Prostate gland (tissue), 2 donors: Measurements from ENCODE around the gene EIPR1. TPM values are rescaled to one million over a fixed set of nuclear protein-coding genes. Genes with fewer than 3 reads are reported as not detected.

ENCODE experiments used
- DNase-seq: peaks from one replicate; pipeline ENCODE4 v3.0.0-alpha.2; 2019; ENCODE audit warnings: low spot score
- H3K27ac ChIP-seq, 2 donors: fragments of 200-600 bp; sonication (generic); 2 replicates each; pipeline ENCODE4 v1.5.1; 2017 to 2019
- H3K27me3 ChIP-seq: fragments of 200-600 bp; sonication (generic); replicated peaks from 2 replicates; pipeline ENCODE4 v1.5.1; 2019; ENCODE audit not compliant: insufficient read depth
- H3K36me3 ChIP-seq, 2 donors: fragments of 200-600 bp; sonication (generic); 1 replicate in 1 of 2; 2 replicates in 1 of 2; pipeline versions ENCODE4 v1.5.1 to v1.8.1; 2017 to 2019
- H3K4me1 ChIP-seq: fragments of 200-600 bp; sonication (generic); replicated peaks from 2 replicates; pipeline ENCODE4 v1.5.1; 2019
- H3K4me3 ChIP-seq, 2 donors: fragments of 200-600 bp; sonication (generic); 2 replicates each; pipeline ENCODE4 v1.5.1; 2017 to 2019
- H3K9me3 ChIP-seq: fragments of 200-600 bp; sonication (generic); 2 replicates; pipeline ENCODE4 v1.5.1; 2017
- POLR2A ChIP-seq: fragments of 450-650 bp; IDR thresholded peaks from one replicate; pipeline ENCODE4 v1.6.1; 2016; ENCODE audit warnings: antibody characterized with exemption, mild to moderate bottlenecking
- POLR2AphosphoS5 ChIP-seq: sonication (generic); formaldehyde crosslinking; IDR thresholded peaks from one replicate; pipeline ENCODE4 v1.6.1; 2017; ENCODE audit warnings: antibody characterized with exemption
- WGBS: methylation state at CpG from one replicate; pipeline ENCODE4 v1.1.5; 2018; 5-methylcytosine and 5-hydroxymethylcytosine counted together
- intact Hi-C: fragments of 100-400 bp; cut with DNase I; formaldehyde crosslinking; loops from one replicate; pipeline ENCODE4 v1.14.2; 2022
- total RNA-seq, 2 donors: library from RNA; depleted of rRNA; stranded (reverse); fragments of >200 nt; gene quantifications; one replicate each; pipeline ENCODE4 v1.1.0, GENCODE V29; 2016
- TF ChIP-seq, protein P1 (sequence below), 4 experiments: fragments of 200-600 bp in 2 of 4; fragments of 450-650 bp in 2 of 4; sonication (generic) in 2 of 4; IDR thresholded peaks; 1 replicate in 3 of 4; 2 replicates in 1 of 4; pipeline ENCODE4 v1.5.1; 2016 to 2019; ENCODE audit warnings: antibody characterized with exemption in 4 of 4, mild to moderate bottlenecking in 2 of 4, moderate library complexity in 2 of 4

EIPR1 gene
- total RNA-seq, 2 donors from 2014 or later: 30.0 to 52.3 TPM

DNA sequence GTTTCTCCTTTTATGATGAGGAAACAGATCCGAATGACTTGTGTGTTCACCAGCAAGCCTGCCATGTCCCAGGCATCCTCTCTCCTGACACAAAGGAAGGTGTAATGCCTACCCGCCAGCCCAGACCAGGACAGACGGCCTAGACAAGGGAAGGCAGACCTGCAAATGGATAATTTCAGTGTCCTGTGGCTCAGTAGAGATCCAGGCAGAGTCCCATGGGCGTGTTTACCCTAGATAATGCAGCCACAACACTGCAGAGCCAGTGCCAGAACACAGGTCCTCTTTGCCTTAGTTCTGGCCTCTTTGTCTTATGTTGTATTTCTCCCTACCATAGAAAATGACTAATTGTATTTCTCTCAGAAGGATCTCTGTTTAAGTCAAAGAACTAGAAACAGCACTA, 14.6 kb upstream of the EIPR1 start:
- no peaks in the 10 kb centered on the region for H3K4me1 ChIP-seq
- H3K4me3 ChIP-seq: no peak overlapping the region
- intact Hi-C loops: no loop called here
- TF ChIP-seq POLR2A (no peak), POLR2AphosphoS5 (no peak)
- TF ChIP-seq, protein P1, sequence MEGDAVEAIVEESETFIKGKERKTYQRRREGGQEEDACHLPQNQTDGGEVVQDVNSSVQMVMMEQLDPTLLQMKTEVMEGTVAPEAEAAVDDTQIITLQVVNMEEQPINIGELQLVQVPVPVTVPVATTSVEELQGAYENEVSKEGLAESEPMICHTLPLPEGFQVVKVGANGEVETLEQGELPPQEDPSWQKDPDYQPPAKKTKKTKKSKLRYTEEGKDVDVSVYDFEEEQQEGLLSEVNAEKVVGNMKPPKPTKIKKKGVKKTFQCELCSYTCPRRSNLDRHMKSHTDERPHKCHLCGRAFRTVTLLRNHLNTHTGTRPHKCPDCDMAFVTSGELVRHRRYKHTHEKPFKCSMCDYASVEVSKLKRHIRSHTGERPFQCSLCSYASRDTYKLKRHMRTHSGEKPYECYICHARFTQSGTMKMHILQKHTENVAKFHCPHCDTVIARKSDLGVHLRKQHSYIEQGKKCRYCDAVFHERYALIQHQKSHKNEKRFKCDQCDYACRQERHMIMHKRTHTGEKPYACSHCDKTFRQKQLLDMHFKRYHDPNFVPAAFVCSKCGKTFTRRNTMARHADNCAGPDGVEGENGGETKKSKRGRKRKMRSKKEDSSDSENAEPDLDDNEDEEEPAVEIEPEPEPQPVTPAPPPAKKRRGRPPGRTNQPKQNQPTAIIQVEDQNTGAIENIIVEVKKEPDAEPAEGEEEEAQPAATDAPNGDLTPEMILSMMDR (IDR thresholded peaks at IDR 0.05): no peak
- no peak overlapping the region for H3K27ac ChIP-seq
- 99% methylated on average over 4 of the region's 4 CpGs for WGBS
- DNase-seq: no peak
- H3K27me3 ChIP-seq: no peaks in the 10 kb centered on the region
- H3K9me3 ChIP-seq: no peaks in the 10 kb centered on the region
- peaks cover 0 to 10% of the 10 kb centered on the region in 2 donors for H3K36me3 ChIP-seq

DNA sequence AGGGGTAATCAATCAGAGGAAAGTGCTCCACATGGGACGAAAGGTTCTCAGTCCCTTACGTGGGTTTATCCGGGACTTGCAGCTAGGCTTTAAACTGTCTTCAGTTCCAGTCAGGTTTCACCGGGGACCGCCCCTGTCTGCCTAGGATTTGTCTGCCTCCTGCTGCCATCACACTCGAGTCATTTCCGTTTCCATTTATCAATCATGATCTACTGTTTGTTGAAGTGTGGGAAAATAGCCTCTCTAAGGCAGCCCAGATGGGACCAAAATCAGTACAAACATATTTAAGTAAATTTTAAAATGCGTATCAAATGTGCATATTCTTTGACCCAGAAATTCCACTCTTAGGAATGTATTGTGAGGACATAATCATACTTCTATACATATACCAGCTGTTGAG, 12.4 kb upstream of the EIPR1 start:
- no peak for TF ChIP-seq POLR2AphosphoS5
- TF ChIP-seq POLR2A: no peak
- TF ChIP-seq, protein P1 (IDR thresholded peaks at IDR 0.05): no peak
- Histone ChIP-seq H3K27ac (no peak overlapping the region), H3K36me3 (peaks cover 0 to 10% of the 10 kb centered on the region in 2 donors), H3K27me3 (no peaks in the 10 kb centered on the region), H3K4me3 (no peak overlapping the region), H3K4me1 (no peaks in the 10 kb centered on the region), H3K9me3 (no peaks in the 10 kb centered on the region)
- DNase-seq: no peak
- intact Hi-C loops: no loop called here
- WGBS: 93% methylated on average over 8 of the region's 8 CpGs

DNA sequence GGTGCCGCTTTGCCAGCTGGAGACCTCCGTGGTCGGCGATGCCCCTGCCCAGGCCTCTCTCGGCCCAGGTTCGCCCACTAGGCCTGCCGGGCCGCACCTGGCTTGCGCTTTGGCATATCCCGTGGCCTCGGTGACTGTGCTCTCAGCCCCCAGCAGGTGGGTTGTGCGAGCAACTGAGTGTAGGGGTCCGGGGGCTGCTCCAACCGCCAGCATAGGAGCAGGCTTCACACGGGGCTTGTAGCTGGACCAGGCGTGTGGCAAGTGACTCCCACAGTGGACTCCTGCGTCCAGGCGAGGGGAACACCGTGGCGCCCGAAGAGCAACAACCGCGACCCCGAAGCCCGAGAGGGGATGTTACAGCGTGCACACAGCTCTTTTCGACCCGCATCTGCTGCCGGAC, 11.6 kb upstream of the EIPR1 start:
- TF ChIP-seq, protein P1 (IDR thresholded peaks at IDR 0.05): no peak
- TF ChIP-seq POLR2AphosphoS5: no peak
- TF ChIP-seq POLR2A: no peak
- H3K36me3 ChIP-seq: peaks cover 0 to 10% of the 10 kb centered on the region in 2 donors

DNA sequence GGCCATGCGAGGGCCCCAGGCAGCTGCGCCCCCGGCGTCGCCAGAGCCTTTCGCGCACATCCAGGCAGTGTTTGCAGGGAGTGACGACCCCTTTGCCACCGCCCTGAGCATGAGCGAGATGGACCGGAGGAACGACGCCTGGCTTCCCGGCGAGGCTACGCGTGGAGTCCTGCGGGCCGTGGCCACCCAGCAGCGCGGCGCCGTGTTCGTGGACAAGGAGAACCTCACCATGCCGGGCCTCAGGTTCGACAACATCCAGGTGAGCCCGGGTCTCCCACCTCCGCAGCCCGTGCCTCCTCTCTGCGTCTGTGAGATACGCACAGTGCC, 10.8 kb upstream of the EIPR1 start:
- no peak for DNase-seq
- H3K4me3 ChIP-seq: no peak overlapping the region
- TF ChIP-seq, protein P1 (IDR thresholded peaks at IDR 0.05): no peak
- TF ChIP-seq POLR2A (no peak), POLR2AphosphoS5 (no peak)
- 98% methylated on average over 20 of the region's 31 CpGs for WGBS
- no peak overlapping the region for H3K27ac ChIP-seq
- H3K36me3 ChIP-seq: peaks cover 0 to 10% of the 10 kb centered on the region in 2 donors
- intact Hi-C loops: no loop called here
- H3K27me3 ChIP-seq: no peaks in the 10 kb centered on the region
- H3K4me1 ChIP-seq: no peaks in the 10 kb centered on the region
- no peaks in the 10 kb centered on the region for H3K9me3 ChIP-seq

More for the DNA sequence above, 11.6 kb upstream of the EIPR1 start:
- 96% methylated on average over 22 of the region's 29 CpGs for WGBS
- H3K4me1 ChIP-seq: no peaks in the 10 kb centered on the region
- intact Hi-C loops: no loop called here
- H3K27ac ChIP-seq: no peak overlapping the region
- no peak for DNase-seq
- no peaks in the 10 kb centered on the region for H3K9me3 ChIP-seq
- H3K27me3 ChIP-seq: no peaks in the 10 kb centered on the region
- no peak overlapping the region for H3K4me3 ChIP-seq

DNA sequence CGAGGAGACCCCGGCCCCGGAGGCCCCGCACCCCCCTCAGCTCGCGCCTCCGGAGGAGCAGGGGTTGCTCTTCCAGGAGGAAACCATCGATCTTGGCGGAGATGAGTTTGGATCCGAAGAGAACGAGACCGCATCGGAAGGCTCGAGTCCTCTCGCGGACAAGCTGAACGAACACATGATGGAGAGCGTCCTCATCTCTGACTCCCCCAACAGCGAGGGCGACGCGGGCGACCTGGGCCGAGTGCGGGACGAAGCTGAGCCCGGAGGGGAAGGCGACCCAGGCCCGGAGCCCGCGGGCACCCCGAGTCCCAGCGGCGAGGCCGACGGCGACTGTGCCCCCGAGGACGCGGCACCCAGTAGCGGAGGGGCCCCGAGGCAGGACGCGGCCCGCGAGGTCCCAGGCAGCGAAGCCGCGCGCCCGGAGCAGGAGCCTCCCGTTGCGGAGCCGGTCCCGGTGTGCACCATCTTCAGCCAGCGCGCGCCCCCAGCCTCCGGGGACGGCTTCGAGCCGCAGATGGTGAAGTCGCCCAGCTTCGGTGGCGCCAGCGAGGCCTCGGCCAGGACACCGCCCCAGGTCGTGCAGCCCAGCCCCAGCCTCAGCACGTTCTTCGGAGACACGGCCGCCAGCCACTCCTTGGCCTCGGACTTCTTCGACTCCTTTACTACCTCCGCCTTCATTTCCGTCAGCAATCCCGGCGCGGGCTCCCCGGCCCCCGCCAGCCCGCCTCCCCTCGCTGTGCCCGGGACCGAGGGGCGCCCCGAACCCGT, 10.2 kb upstream of the EIPR1 start:
- Histone ChIP-seq H3K36me3 (peaks cover 0 to 10% of the 10 kb centered on the region in 2 donors), H3K27ac (no peak overlapping the region), H3K27me3 (no peaks in the 10 kb centered on the region), H3K4me3 (no peak overlapping the region), H3K4me1 (no peaks in the 10 kb centered on the region), H3K9me3 (no peaks in the 10 kb centered on the region)
- intact Hi-C loops: no loop called here
- WGBS: 96% methylated on average over 89 of the region's 89 CpGs
- DNase-seq: no peak
- TF ChIP-seq, protein P1 (IDR thresholded peaks at IDR 0.05): no peak
- TF ChIP-seq POLR2AphosphoS5: no peak
- no peak for TF ChIP-seq POLR2A
